NCI-H460 (cell line): Measurements from ENCODE around the gene DPP7. TPM values are rescaled to one million over a fixed set of nuclear protein-coding genes. Genes with fewer than 3 reads are reported as not detected.

Experiments used
- DNase-seq: peaks from one replicate; pipeline ENCODE4 v3.0.0-alpha.2; 2016; ENCODE audit warnings: low read depth; ENCODE audit errors: extremely low read depth
- total RNA-seq: library from RNA; depleted of rRNA; stranded (reverse); fragments of >200 nt; shearing (Covaris generic); gene quantifications from 2 replicates; pipeline ENCODE4 v1.2.3, GENCODE V29; 2014

Gene DPP7
- total RNA-seq, 1 experiment from 2014 or later: 111 TPM

DNA sequence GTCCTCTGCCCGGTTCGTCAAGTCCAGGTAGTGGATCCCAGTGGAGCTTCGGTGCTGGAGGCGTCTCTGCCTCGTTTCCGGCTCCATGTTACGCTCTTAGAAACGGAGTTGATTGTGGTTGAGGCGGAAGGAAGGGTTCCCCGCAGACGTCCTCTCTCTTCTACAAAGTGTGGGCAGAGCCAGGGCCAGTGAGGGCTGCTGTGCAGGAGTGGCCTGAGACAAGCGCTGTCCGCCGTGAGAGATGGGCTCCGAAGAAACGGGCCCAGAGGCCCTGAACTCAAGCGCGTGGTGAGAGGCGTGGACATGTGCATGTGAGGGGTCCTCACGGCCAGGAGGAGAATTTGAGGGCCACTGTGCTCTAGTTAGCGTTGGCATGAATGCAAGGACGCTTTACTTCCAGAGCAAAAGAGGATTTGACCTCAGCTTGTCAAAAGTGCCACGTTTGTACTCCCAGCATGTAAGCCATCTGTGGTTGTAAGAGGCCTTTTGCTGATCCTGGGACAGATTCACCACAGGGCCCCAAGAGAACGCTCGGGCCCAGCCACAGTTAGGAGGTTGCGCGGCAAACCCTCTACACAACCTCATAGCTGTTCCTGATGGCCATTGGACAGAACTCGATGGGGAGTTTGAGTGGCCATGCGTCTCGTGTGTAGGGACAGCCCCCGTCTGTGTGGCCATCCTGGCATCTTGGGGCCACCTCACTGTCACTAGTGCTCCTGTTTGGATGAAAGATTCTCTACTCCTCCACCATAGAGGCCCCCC lies 17.6 kb downstream of the DPP7 start:
- no peak for DNase-seq

DNA sequence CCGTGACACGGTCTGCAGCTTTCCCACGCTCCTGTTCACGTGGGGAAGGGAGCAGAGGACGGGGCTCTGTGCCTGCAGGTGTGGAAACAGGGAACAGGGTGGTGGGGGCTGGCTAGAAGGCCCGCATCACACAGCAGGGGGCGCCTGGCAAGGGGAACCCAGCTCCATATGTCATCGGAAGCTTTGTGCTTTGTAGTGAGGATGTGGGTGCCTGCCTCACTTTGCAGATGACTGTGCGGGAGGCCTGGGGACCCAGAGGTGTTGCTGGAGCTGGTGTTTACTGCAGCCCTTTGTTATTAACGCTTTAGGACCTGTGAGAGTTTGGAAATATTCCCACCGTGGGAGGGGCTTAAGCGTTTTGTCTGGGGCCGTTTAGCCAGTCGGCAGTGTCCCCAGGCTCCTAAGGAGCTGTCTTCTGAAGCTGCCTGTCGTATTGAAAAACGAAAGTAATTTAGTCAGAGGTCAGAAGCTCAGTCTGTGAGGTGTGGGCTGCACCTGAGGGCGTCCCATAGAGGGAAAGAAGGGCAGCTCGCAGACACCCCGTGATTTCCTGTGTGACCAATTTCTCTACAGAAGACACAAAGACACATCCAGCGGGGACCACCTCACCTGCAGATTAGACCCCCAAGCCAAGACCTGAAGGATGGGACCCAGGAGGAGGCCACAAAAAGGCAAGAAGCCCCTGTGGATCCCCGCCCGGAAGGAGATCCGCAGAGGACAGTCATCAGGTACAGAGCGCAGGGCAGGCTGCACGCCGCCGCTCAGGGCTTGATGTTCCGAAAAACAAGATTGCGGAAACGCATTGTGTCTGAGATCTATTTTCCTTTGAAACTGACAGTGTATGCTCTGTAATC lies 18.6 kb downstream of the DPP7 start:
- no peak for DNase-seq

DNA sequence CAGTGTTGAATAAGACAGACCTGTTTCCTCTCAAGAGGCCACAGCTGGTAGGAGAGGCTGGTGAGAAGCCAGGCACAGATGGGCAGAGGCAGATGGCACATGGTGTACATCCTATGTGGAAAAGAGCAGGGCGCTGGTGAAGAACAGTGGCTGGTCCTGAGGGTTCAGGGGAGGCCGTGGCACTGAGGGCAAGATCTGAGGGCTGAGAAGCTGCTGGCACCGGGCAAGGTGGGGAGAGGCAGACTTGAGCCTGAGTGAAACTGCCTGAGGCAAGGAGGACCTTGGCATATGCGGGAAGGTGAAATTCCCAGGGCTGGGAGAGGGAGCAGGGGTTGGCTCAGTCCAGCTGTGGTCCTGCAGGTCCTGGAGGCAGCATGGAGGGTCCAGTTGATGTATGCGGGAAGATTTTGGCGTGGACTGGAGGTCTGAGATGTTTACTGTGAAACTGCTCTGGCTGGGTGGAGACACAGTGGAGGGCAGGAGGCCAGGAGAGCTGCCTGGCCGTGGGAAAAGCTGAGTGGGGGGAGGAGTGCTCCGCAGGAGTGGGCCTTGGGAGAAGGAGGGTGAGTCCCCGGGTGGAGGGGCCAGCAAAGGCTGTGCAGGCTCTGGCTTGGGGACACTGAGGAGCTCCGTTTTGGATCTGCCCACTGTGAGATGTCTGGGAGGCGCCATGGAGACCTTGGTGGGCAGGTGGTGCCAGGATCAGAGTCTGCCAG lies 25.1 kb downstream of the DPP7 start:
- DNase-seq: no peak

DNA sequence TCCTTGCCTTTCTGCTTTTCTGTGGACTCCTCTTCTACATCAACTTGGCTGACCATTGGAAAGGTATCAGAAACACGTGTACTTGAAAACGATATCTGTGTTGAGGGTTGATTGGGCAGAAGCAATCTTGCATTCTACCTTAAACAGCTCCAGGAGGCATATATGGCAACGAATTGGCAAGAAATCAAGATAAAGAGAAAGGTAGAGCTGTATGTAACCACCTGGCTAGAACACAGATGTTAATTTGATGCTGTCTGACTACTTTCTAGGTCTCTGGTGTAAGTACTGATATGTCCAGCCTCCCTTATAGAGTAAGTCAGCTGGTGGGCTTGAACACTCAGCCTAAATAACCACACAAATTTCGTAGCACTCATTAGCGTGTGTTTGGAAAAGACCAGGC lies 26.4 kb downstream of the DPP7 start:
- no peak for DNase-seq

DNA sequence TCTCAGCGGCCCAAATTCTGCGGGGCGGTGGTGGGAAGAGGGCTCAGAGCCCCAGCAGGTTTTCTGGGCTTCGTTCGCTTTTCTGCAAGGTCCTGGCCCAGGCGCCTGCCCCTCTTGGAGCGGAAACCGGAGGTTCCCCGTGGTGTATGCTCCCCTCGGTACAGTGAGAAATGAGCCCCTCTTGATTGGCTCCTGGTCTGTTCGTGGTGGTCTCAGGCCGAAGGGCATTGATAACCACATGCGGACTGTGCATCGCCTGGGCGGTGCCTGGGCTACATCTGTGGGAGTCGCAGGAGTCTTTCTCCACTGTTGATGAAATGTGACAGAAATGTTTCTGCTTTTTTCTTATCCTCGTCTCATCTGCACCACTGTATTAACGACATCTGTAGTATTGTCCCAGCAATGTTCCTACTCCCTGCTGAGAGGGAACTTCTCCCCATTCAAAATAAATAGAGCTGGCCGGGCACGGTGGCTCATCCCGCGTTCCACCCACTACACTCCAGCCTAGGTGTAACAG lies 27.1 kb downstream of the DPP7 start:
- DNase-seq: no peak

DNA sequence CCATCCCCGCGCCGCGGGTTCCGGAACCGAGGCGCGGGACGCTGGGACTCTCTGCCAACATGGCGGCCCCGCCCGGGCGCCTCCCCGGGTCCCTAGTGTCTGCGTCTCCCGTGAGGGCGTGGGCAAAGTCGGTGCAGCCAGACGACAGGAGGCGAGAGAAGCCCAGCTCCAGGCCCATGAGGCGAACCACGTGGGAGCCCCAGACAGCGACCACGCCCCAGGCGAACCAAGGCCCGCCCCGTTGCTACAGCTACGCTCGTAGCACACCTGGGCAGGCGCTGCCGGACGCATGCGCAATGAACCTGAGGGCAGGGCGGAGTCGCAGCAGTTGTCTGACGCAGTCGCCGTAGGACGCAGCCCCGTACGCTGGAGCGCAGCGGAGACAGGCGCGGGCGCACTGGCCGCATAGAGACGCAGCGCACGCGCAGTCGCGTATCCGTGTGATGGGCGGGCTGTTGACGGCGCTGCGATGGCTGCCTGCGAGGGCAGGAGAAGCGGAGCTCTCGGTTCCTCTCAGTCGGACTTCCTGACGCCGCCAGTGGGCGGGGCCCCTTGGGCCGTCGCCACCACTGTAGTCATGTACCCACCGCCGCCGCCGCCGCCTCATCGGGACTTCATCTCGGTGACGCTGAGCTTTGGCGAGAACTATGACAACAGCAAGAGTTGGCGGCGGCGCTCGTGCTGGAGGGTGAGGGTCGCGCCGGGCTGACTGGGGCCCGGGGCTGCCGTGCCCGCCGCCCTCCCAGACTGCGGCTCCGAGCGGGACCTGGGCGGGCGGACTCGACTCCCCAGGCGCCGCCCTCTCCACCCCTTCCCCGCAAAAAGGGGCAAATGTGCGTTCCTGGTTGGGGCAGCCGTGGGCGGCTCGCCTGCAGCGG lies 27.8 kb downstream of the DPP7 start, which contains the start of gene MAN1B1:
MAN1B1 (plus strand) TSS at position 455 of the 878 bp plus-strand sequence; CDS start at position 470, 15 bp downstream.
- DNase-seq: peak; percentile 98

DNA sequence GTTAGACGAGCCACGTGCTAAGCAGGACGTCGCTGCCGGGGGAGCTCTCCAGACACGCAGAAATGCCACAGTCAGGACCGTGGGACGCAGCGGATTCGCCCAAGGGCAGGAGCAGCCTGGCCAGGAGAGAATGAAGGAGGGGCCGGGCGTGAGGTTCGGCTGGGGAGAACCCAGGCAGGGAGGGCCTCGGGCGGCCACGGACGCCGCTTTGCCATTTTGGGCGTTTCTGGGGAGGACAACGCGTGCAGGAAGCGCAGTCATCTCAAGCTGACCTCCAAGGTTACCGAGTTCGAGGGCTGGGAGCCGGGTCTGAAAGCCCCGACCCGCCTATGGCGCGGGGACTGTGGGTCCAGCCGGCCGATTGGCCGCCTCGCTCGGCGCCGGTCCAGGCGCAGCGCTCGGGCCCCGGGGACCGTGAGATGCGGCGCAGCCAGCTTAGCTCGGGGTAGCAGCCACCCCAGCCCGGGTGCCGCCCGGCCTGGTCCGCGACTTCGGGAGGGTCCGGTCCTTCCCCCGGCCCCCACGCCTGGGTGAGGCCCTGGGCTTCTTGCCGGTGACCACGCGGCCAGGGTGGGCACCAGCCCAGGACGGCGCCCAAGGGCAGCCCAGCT lies 28.5 kb downstream of the DPP7 start:
- no peak for DNase-seq

DNA sequence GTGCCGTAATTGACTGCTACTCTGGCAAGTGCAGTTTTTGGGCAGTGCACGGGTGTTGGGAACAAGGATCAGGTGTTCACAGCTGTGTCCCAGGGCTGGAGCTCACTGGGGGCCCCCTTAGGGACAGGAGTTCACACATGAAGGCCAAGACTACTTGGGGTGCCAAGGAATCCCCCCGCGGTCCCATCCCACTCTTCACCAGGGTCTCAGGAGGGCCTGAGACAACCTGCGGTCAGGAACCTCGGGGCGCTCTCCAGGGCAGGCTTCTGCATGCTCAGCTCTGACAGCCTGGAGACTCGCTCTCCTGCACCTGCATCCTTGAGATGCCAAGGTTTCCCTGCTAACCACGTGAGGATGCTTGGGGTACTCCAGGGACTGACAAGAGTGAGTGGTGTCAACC lies 30.0 kb downstream of the DPP7 start:
- no peak for DNase-seq

DNA sequence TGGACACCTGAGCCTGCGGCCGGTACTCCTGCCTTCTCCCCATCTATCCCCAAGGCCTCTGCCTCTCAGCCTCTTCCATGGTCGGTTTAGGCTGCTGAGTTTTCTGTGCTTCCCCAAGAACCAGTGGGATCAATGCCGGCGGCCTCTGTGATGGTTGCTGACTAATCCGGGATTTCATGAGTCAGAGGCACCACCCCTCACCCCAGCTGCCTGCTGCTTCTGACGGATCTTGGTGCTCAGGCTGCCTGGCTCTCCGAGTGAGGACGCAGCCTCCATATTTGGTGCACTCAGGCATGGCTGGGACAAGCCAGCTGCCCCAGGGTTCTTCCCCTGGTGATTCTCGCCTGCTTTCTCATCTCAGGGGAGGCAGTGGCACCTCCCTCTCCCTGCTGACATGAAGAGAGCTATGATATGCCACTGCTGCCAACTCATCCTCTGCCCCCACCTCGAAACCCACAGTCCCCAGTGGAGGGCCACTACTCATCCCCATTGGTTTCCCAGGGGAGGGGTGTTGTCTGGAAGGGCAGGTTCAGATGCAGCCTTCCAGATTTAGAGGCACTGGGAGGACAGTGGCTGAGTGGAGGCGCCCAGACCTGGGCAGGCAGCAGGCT lies 31.0 kb downstream of the DPP7 start:
- peak; percentile 80 for DNase-seq

DNA sequence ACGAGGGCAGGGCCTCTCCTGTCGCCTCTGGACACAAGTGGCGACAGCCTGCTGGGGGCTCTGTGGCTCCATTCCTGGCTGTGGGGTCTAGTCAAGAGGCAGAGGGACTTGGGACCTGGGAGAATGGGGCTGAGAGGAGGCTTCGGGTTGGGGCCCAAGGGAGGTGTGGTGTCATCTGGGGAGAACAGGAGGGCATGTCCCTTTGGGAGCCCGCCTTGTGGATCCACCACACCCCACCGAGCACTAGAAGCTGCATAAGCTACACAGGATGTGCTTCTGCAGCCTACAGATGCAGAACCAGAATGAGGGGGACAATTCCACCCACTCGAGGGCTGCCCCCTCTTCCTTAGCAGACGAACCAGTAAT lies 31.6 kb downstream of the DPP7 start:
- DNase-seq: no peak

DNA sequence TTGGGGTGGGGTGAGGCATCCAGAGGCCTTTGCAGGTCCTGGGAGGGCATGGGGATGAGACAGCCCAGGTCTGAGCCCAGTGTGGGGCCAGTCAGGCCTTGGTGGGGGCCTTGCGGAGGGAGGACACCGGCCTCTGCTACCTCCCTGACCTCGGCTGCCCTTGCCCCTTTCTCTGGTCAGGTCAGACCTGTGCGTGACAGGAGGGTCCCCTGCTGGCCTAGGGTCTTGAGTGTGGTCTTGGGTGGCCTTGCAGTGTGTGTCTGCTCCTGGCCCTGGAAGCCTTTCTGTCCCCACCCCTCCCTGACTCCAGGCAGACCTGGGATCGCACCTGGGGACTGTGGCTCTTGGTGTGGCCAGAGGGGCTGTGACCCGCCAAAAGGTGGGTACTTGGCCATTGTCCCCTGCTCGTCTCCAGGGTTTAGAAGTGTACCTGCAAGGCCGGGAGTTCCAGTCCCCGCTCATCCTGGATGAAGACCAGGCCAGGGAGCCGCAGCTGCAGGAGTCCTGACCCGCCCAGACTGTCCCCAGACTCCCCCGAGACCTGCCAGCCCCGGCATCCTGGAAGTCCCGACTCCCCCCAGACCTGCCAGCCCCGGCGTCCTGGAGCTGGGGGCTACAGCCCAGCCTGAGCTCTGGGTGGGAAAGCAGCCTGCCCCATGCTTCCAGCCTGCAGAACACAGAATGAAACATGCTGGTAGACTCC lies 32.2 kb downstream of the DPP7 start:
- DNase-seq: no peak

DNA sequence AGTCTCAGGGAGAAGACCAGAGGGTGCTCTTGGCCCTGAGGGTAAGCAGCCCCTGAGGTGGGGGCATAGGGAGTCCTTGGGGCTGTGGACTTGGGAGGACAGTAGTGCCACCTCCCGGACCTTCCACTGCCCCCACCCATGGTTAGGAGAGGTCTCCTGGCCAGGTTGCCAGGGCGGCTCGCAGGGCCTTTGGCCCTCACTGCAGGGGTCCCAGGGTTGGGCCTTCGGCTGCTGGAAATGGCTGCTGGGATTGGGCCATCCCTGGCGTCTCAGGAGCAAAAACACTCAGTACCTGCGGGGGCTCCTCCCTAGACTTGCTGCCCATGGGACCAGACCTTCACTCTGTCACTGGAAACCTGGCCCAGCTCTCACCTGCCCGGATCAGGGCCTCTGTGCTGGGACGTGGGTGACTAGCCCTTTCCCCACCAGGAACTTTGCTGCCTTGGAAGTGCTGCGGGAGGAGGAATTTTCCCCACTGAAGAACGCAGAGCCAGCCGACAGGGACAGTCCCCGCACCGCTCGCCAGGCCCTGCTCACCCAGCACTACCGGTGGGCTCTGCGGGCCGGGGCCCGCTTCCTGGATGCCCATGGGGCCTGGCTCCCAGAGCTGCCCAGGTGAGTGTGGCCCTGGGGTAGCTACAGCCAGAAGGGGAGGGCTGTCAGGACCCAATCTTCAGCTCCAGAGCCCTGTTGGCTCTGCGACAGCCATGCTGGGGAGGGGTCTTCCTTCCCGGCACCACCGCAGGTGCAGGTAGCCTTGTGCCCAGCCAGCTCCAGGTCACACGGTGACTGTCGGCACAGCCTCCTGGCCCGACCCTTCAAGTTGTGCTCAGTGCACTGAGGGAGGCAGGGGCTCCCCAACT lies 34.0 kb downstream of the DPP7 start:
- DNase-seq: no peak

DNA sequence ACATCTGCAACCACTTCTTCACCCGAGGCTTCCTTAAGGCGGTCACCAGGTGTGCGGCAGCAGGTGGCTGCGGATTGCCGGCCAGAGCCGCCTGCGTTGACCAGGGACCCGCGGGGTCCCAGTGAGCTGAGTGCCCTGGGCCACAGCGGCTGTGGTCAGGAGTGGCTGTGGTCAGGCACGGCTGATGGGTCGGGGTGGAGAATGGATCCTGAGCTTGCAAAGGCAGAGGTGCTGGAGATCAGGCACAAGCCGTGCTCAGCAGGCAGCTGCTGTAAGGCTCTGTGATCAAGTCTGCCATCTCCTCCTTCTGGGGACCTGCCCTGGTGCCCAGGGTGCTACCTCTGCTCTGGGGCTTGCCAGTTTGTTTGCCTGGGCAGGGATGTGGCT lies 35.1 kb downstream of the DPP7 start:
- no peak for DNase-seq

DNA sequence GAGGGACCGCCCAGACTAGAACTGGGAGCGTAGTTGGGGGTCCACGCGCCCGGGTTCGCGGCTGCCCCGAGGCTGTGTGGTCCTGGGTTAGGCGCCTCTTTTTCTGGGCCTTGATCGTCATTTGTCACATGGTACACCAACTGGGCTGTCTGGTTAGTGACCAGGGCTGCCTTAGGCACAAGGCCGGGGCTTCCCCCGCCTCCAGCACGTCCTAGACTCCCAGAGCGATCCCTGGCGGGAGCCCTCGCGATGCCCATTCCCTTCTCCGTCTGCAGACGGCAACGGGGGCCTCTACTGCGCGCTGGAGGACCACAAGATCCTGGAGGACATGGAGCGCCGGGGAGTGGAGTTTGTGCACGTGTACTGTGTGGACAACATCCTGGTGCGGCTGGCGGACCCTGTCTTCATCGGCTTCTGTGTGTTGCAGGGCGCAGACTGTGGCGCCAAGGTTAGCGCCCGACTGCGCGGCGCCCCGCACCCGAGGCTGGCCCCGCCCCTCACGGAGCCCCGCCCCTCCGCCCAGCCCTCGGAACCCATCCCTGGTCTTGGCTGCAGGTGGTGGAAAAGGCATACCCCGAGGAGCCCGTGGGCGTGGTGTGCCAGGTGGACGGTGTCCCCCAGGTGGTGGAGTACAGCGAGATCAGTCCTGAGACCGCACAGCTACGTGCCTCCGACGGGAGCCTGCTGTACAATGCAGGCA lies 35.7 kb downstream of the DPP7 start:
- no peak for DNase-seq

DNA sequence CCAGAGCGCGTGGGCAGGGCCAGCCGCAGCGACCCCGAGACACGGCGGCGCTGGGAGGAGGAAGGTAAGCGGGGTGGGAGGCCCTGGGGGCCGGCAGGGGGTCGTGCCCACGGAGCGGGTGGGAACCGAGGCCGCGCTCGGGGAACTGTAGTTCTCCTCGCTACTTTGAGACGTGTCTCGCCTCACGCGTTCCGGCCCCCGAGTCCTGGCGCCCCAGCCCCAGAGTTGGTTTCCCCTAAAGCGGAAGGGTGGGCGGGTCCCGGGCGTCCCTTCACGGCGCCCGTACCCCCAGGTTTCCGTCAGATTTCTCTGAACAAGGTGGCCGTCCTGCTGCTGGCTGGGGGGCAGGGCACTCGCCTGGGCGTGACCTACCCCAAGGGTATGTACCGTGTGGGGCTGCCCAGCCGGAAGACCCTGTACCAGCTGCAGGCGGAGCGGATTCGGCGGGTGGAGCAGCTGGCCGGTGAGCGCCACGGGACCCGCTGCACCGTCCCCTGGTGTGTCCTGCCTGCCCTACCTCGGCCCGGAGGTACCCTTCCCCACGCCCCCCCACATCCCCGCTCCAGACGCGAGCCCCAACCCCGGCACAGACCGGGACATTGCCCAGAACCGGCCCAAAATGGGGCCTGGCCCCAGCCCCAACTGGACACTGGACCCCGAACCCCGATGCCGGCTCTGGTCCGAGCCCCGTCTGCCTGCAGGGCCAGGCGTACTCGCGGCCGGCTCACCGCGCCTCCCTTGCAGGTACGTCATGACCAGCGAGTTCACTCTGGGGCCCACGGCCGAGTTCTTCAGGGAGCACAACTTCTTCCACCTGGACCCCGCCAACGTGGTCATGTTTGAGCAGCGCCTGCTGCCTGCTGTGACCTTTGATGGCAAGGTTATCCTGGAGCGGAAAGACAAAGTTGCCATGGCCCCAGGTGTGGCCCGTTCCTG lies 36.5 kb downstream of the DPP7 start:
- no peak for DNase-seq
